K562 (cell line): ENCODE data around the gene UBL7. TPM values are rescaled to one million over a fixed set of nuclear protein-coding genes. Genes with fewer than 3 reads are reported as not detected.

ENCODE experiments used
- ATAC-seq: fragments of 200-7000 bp; cut with Tn5 transposase; 3 replicates; pipeline ENCODE4 v1.9.1; 2020; ENCODE audit warnings: moderate library complexity
- BruUV-seq: library from RNA; stranded (reverse); fragments of 400-500 nt; replicated peaks from 2 replicates; lab custom pipeline; 2021; lab: Mats Ljungman, UMichigan
- CTCF ChIA-PET: fragments of 300-600 bp; formaldehyde crosslinking; extraction: SDS; loops from one replicate; lab custom pipeline; 2021; ENCODE audit warnings: low intra/inter-chr PET ratio; lab: Yijun Ruan, JAX
- POLR2A ChIA-PET: fragments of 300-600, 350-650 bp; sonication (Branson Sonifier 250); formaldehyde crosslinking; extraction: SDS; loops from one replicate; lab custom pipeline; 2021; ENCODE audit warnings: antibody characterized with exemption, inconsistent platforms; lab: Yijun Ruan, JAX
- DNase-seq, 4 experiments: peaks; one replicate each; pipeline versions ENCODE4 v3.0.0 to v3.0.0-alpha.2; 2011 to 2018; ENCODE audit warnings: low spot score in 3 of 4, mixed read lengths in 3 of 4; ENCODE audit errors: extremely low read depth in 1 of 4
- FAIRE-seq: peaks from 2 replicates; lab custom pipeline; 2011; peaks lifted over from hg19 to GRCh38; lab: Jason Lieb, UNC
- H2AFZ ChIP-seq: 2 replicates; pipeline ENCODE4 v1.6.0; 2011; ENCODE audit warnings: low read depth, low read length, control low read depth, inconsistent platforms
- H3K27ac ChIP-seq: fragments of 200-600 bp; 3 replicates; pipeline ENCODE4 v1.8.0; 2011; ENCODE audit warnings: low read depth, mild to moderate bottlenecking, control low read depth, inconsistent platforms, low read length, moderate library complexity, mixed read lengths; ENCODE audit errors: extremely low read depth
- H3K27me3 ChIP-seq, 2 experiments: fragments of 300-600 bp in 1 of 2; 2 replicates in 1 of 2; 3 replicates in 1 of 2; pipeline versions ENCODE4 v1.6.0 to v1.8.0; 2011; ENCODE audit warnings: inconsistent platforms in 2 of 2, low read length in 2 of 2, mild to moderate bottlenecking in 1 of 2, mixed read lengths in 1 of 2, moderate library complexity in 1 of 2; ENCODE audit not compliant: control insufficient read depth in 2 of 2, insufficient read depth in 2 of 2
- H3K36me3 ChIP-seq: fragments of 300-600 bp; 3 replicates; pipeline ENCODE4 v1.8.0; 2011; ENCODE audit warnings: mild to moderate bottlenecking, low read length, inconsistent platforms; ENCODE audit not compliant: control insufficient read depth, insufficient read depth
- H3K4me1 ChIP-seq, 2 experiments: fragments of 200-600 bp in 1 of 2; replicated peaks in 1 of 2; 2 replicates in 1 of 2; 3 replicates in 1 of 2; pipeline versions ENCODE4 v1.5.1 to v1.8.0; 2011; ENCODE audit warnings: inconsistent platforms in 2 of 2, low read length in 2 of 2, mild to moderate bottlenecking in 1 of 2, mixed read lengths in 1 of 2, moderate library complexity in 1 of 2; ENCODE audit not compliant: control insufficient read depth in 2 of 2, insufficient read depth in 2 of 2
- H3K4me2 ChIP-seq: 2 replicates; pipeline ENCODE4 v1.6.1; 2011; ENCODE audit warnings: low read length, control low read depth, inconsistent platforms, mixed read lengths; ENCODE audit not compliant: insufficient read depth
- H3K4me3 ChIP-seq: fragments of 200-600 bp; sonication (generic), shearing (Covaris generic); 2 replicates; pipeline ENCODE4 v1.5.1; 2016; ENCODE audit warnings: control low read depth, inconsistent platforms
- H3K79me2 ChIP-seq: fragments of 200-600 bp; 3 replicates; pipeline ENCODE4 v1.8.0; 2011; ENCODE audit warnings: low read length, inconsistent platforms; ENCODE audit not compliant: control insufficient read depth, insufficient read depth
- H3K9ac ChIP-seq, 2 experiments: 2 replicates each; pipeline versions ENCODE4 v1.6.0 to v1.6.1; 2011; ENCODE audit warnings: low read depth in 2 of 2, low read length in 2 of 2, control low read depth in 1 of 2, inconsistent platforms in 1 of 2, mild to moderate bottlenecking in 1 of 2, mixed read lengths in 1 of 2; ENCODE audit not compliant: insufficient read depth in 1 of 2
- H3K9me1 ChIP-seq: one replicate; pipeline ENCODE4 v1.6.0; 2011; ENCODE audit warnings: inconsistent platforms, mild to moderate bottlenecking, low read length, moderate library complexity; ENCODE audit not compliant: control insufficient read depth, insufficient read depth
- H3K9me3 ChIP-seq: replicated peaks from 2 replicates; pipeline ENCODE4 v1.5.1; 2011; ENCODE audit warnings: low read depth, low read length, inconsistent platforms; ENCODE audit not compliant: control insufficient read depth, insufficient read depth
- H4K20me1 ChIP-seq: replicated peaks from 2 replicates; pipeline ENCODE4 v1.6.1; 2011; ENCODE audit warnings: low read length, inconsistent platforms, mixed read lengths; ENCODE audit not compliant: control insufficient read depth, insufficient read depth
- CREM ChIP-seq: IDR thresholded peaks from 2 replicates; pipeline ENCODE4 v1.6.1; 2014; ENCODE audit warnings: antibody characterized with exemption, low read depth
- HNRNPUL1 ChIP-seq: fragments of 200-400 bp; formaldehyde crosslinking; IDR thresholded peaks from 2 replicates; pipeline ENCODE4 v1.6.1; 2017; ENCODE audit warnings: low read length
- KLF10 ChIP-seq: fragments of 250-450 bp; sonication (Bioruptor Pico); IDR thresholded peaks from 2 replicates; pipeline ENCODE4 v1.6.1; 2021; ENCODE audit warnings: matching md5 sums
- MCM2 ChIP-seq: fragments of 450-650 bp; IDR thresholded peaks from 2 replicates; pipeline ENCODE4 v1.6.1; 2017; ENCODE audit warnings: low read depth, mild to moderate bottlenecking
- MED1 ChIP-seq: sonication (generic); formaldehyde crosslinking; IDR thresholded peaks from 2 replicates; pipeline ENCODE4 v1.8.1; 2023; ENCODE audit warnings: missing genetic modification reagents, borderline replicate concordance
- NELFE ChIP-seq: IDR thresholded peaks from 2 replicates; pipeline ENCODE4 v1.6.1; 2011; ENCODE audit warnings: mild to moderate bottlenecking; ENCODE audit not compliant: insufficient read depth, insufficient read length
- POLR3G ChIP-seq: IDR thresholded peaks from 2 replicates; pipeline ENCODE4 v1.6.1; 2011; ENCODE audit not compliant: insufficient read length, insufficient replicate concordance; ENCODE audit errors: extremely low read depth
- PRMT5 ChIP-seq: sonication (generic); formaldehyde crosslinking; IDR thresholded peaks from 2 replicates; pipeline ENCODE4 v1.5.0; 2020; ENCODE audit warnings: missing genetic modification reagents
- TBL1XR1 ChIP-seq, 2 experiments: IDR thresholded peaks; 2 replicates each; pipeline ENCODE4 v1.6.1; 2012; ENCODE audit warnings: improper control_type of control experiment in 2 of 2, low read length in 2 of 2, mild to moderate bottlenecking in 1 of 2
- TCF7L2 ChIP-seq: fragments of 150-350 bp; IDR thresholded peaks from 2 replicates; pipeline ENCODE4 v1.6.1; 2016; ENCODE audit warnings: low read depth, mild to moderate bottlenecking, low read length, moderate library complexity
- TFE3 ChIP-seq: fragments of 450-650 bp; formaldehyde crosslinking; IDR thresholded peaks from 2 replicates; pipeline ENCODE4 v1.4.0; 2020; ENCODE audit warnings: mild to moderate bottlenecking, mixed read lengths
- ZFP91 ChIP-seq: sonication (generic); formaldehyde crosslinking; IDR thresholded peaks from 2 replicates; pipeline ENCODE4 v1.8.0; 2022; ENCODE audit warnings: mild to moderate bottlenecking, missing genetic modification reagents
- ZNF165 ChIP-seq: fragments of 250-450 bp; sonication (Bioruptor Pico); IDR thresholded peaks from 2 replicates; pipeline ENCODE4 v1.4.0; 2020; ENCODE audit warnings: borderline replicate concordance
- ZNF232 ChIP-seq: sonication (generic); formaldehyde crosslinking; IDR thresholded peaks from 2 replicates; pipeline ENCODE4 v1.8.0; 2022; ENCODE audit warnings: mild to moderate bottlenecking, missing genetic modification reagents
- ZNF695 ChIP-seq: fragments of 450-650 bp; formaldehyde crosslinking; IDR thresholded peaks from 2 replicates; pipeline ENCODE4 v1.4.0; 2020; ENCODE audit warnings: mild to moderate bottlenecking, moderate library complexity
- WGBS: fragments of 100-300 bp; shearing (Covaris generic); methylation state at CpG from one replicate; pipeline ENCODE4 v1.1.6; 2016; ENCODE audit warnings: low coverage, mixed read lengths; ENCODE audit not compliant: insufficient coverage; ENCODE audit errors: missing lambda C conversion rate; 5-methylcytosine and 5-hydroxymethylcytosine counted together
- in situ Hi-C: fragments of 300-500 bp; cut with MboI; formaldehyde crosslinking; loops from 4 replicates; pipeline ENCODE4 v1.15.0; 2018; ENCODE audit warnings: inconsistent platforms, mixed read lengths
- intact Hi-C: fragments of 100-400 bp; cut with micrococcal nuclease; formaldehyde crosslinking; loops from 2 replicates; pipeline ENCODE4 v1.14.2; 2022
- polyA plus RNA-seq, 8 experiments: library from polyadenylated mRNA; depleted of rRNA in 4 of 8; stranded (reverse) in 5 of 8; unstranded in 3 of 8; fragments of >200 nt; fragmentation: Nextera tagmentation in 2 of 8; fragmentation: Illumina TruSeq in 1 of 8; extraction: Ambion mirVana in 2 of 8; extraction: Trizol in 1 of 8; gene quantifications; 2 replicates each; pipeline versions ENCODE4 v1.2.1 to v1.2.3, GENCODE V29; 2011 to 2014; ENCODE audit warnings: inconsistent platforms in 1 of 8, missing spikeins in 1 of 8
- total RNA-seq, 7 experiments: library from RNA; depleted of rRNA in 6 of 7; stranded (reverse); fragments of >200 nt in 6 of 7; fragmentation: Illumina TruSeq in 2 of 7; extraction: Trizol in 2 of 7; gene quantifications; 2 replicates each; pipeline versions ENCODE4 v1.2.1 to v1.2.3, GENCODE V29; 2011 to 2021; ENCODE audit warnings: low replicate concordance in 1 of 7

UBL7 gene
- total and polyA plus RNA-seq, 9 of the 15 experiments (the other 6 are each of a cell fraction or from before 2014, with no cell fraction given), result 19.2 to 63.4 (median 44.9) TPM

- no peak for ATAC-seq
- H3K27ac ChIP-seq, result no peak overlapping the region
- peaks cover 31 to 34% of the 10 kb centered on the region in 2 experiments for H3K4me1 ChIP-seq
- DNase-seq, result no peak
- H4K20me1 ChIP-seq, result no peaks in the 10 kb centered on the region
- H3K9me3 ChIP-seq, result no peaks in the 10 kb centered on the region
- 44% methylated on average over 2 of the region's 2 CpGs for WGBS
- no TSS peak for BruUV-seq
- CTCF ChIA-PET, result interaction anchor here (1.2 to 4.1 kb wide), 3 partner anchors 51 to 64 kb away, joined by 4 to 102 read pairs (median 28); no protein-coding TSS in a partner anchor
- H3K9me1 ChIP-seq, result no peaks in the 10 kb centered on the region
- POLR2A ChIA-PET, result interaction anchor here (0.6 to 3.0 kb wide), 3 partner anchors 23 to 143 kb away, joined by 4 to 9 read pairs (median 7); partner anchors contain the start of gene UBL7
- H3K9ac ChIP-seq, result no peak overlapping the region
- no peaks in the 10 kb centered on the region for H3K36me3 ChIP-seq
- no peaks in the 10 kb centered on the region for H3K27me3 ChIP-seq
- no peak for FAIRE-seq
- peaks cover 10% of the 10 kb centered on the region; the same call in 2 of the 3 replicates for H3K79me2 ChIP-seq
- intact Hi-C loops (loop anchor here (1.0 to 5.0 kb wide), 2 partner anchors 49 to 56 kb away; no protein-coding TSS in a partner anchor), in situ Hi-C loops (loop anchor here (5.0 kb wide), 1 partner anchor 51 kb away; no protein-coding TSS in a partner anchor)
- no peak overlapping the region for H2AFZ ChIP-seq
- H3K4me3 ChIP-seq, result no peak overlapping the region
- no peak overlapping the region for H3K4me2 ChIP-seq
- no peak for TF ChIP-seq KLF10
- TF ChIP-seq MED1, result no peak
- TF ChIP-seq TBL1XR1 (IDR thresholded peaks at IDR 0.05; ENCODE audit: low read length in 2 of 2), result no peak
- no peak for TF ChIP-seq PRMT5 (CRISPR knock-in tag)
- TF ChIP-seq ZNF695 (CRISPR knock-in tag), result no peak
- no peak for TF ChIP-seq ZFP91
- TF ChIP-seq MCM2, result no peak
- TF ChIP-seq ZNF232 (CRISPR knock-in tag), result no peak
- TF ChIP-seq HNRNPUL1, result no peak
- TF ChIP-seq TFE3, result no peak
- no peak for TF ChIP-seq CREM
- no peak for TF ChIP-seq ZNF165 (CRISPR knock-in tag)
- TF ChIP-seq TCF7L2, result no peak
- TF ChIP-seq POLR3G, result no peak
- TF ChIP-seq NELFE, result no peak
Observed at GRCh38 chr15:74438206-74438605, 22.8 kb downstream of the UBL7 start.
